HG02798 (cell line): Measurements from ENCODE around the gene TMEM178B.

ENCODE experiments used
- ATAC-seq: cut with Tn5 transposase; IDR thresholded peaks from one replicate; pipeline ENCODE4 v1.9.1; 2021; ENCODE audit warnings: mild to moderate bottlenecking; ENCODE audit not compliant: unreplicated experiment, poor library complexity

Gene TMEM178B

GRCh38 chr7:141483044-141483443 is 409.2 kb downstream of the TMEM178B start:
- no peak for ATAC-seq

GRCh38 chr7:141484907-141485306 is 411.0 kb downstream of the TMEM178B start:
- ATAC-seq, result no peak

DNA sequence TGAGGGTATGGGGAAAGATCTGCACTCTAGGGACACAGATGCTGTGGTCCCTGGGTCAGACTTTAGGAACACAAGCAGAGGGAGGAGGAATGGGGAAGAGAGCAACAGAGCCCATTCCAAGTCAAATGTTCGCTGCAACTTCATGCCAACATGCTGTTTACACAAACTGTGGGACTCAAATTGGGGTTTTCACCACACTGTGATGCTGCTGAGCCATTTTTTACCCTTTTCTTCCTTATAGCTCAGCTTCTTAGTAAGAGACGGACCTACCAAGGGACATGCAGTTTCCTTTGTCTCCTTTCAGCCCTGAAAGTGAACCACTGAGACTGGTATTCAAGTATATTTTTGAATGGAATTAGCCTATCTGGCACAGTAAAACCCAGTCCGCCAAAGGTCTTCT is 413.1 kb downstream of the TMEM178B start:
- ATAC-seq, result no peak

- no peak for ATAC-seq
These were observed 416.6 kb downstream of the TMEM178B start for GRCh38 chr7:141490474-141490873.

GRCh38 chr7:141495057-141495456 is 421.2 kb downstream of the TMEM178B start:
- no peak for ATAC-seq

DNA sequence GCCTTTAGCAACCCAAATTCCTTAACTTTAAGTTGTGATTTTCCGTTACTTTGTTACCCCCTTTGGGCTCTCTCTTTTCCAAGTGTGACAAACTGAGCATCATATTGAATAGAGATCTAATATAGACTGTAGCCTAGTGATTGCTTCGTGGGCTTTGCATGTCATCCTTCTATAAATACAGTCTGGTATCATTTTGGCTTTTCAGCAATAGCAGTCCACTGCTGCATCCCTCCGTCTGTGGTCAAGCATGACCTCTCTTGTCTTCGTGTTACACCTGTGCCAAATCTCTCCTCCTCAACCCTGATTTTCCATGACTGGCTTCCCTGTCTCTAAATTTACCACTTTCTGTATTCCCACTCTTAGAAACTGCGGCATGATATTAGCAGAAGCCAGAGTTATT is 423.5 kb downstream of the TMEM178B start:
- ATAC-seq, result no peak

GRCh38 chr7:141500608-141501007 is 426.7 kb downstream of the TMEM178B start:
- no peak for ATAC-seq

DNA sequence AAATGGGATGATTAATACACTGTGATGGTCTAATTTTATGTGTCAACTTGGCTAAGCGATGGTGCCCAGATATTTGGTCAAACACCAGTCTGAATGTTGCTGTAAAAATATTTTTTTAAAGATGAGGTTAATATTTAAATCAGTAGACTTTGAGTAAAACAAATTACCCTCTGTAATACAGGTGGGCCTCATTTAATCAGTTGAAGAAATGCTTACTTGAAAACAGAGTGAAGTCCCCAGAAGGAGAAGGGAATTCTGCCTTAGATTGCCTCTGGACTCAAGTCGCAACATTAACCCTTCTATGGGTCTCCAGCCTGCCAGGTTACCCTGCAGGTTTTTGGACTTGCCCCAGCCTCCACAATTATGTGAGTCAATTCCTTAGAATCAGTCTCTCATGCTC is 427.6 kb downstream of the TMEM178B start:
- no peak for ATAC-seq

DNA sequence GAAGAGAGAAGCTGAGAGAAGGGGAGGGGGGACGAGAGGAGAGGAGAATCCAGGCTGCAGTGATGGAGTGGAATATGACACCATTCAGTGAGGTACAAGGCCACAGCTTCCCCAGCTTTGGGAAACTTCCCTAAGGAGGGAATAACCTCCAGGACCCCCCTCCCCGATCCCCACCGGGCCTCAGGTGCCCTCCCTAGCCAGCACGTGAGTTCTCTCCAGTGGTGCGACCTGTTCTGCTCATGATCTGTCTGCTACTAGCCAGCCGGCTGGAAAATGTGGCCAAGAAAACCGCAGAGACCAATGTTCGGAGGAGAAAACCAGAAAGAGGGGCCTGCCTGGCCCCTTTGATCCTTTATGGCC is 437.4 kb downstream of the TMEM178B start:
- ATAC-seq, result no peak

- ATAC-seq, result no peak
These were observed 438.0 kb downstream of the TMEM178B start for GRCh38 chr7:141511676-141512396.

DNA sequence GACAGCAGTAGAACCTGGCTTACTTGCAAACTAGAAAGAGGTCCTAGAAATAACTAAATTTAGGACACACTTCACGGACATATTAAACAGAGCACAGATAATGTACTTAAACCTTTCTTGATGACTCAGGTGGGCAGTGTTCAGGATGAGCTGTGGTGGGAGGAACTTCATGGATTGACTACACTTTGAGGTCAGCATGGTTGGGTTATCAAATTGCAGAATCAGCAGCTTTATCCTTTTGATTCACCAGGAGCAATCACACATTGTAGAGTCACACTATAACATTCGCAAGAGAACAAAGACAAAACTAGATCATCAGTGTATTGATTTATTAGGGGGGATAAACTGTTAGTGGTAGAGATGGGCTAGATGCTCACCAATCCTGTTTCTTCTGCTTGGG is 438.7 kb downstream of the TMEM178B start:
- no peak for ATAC-seq

DNA sequence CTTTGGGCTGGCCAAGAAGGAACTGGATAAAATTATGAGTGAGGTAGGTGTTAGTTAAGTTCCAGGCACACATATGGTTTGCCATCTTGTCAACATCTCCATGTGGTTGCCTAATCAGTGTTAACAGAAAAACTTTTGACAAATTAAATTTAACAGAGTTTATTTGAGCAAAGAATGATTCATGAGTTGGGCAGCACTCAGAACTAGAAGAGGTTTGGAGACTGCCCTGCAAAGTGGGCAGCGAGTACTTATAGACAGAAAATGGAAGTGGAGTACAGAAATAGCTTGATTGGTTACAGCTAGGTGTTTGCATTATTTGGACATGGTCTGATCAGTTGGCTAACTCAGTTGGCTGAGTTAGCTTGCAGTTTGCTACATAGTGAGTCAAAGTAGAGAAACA is 439.9 kb downstream of the TMEM178B start:
- no peak for ATAC-seq

- no peak for ATAC-seq
These were observed 442.1 kb downstream of the TMEM178B start for GRCh38 chr7:141515941-141516340.

DNA sequence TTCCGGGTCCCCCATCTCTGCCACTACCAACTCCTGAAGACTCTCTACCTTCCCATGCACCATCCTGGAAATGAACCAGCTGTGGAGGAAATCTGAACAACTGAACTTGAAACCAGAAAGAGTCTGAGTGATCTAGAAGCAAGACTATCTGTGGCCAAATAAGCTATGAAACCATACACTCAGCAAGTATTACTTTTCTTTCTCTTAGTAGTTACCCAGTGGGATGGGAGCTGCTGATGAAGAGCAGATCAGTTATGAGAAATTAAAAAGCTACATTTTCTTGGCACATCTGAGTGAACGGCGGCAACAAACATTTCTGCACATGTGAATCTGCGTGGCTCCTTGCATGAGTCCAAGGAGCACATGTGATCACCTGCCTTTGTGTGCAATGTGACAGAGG is 445.8 kb downstream of the TMEM178B start:
- no peak for ATAC-seq

DNA sequence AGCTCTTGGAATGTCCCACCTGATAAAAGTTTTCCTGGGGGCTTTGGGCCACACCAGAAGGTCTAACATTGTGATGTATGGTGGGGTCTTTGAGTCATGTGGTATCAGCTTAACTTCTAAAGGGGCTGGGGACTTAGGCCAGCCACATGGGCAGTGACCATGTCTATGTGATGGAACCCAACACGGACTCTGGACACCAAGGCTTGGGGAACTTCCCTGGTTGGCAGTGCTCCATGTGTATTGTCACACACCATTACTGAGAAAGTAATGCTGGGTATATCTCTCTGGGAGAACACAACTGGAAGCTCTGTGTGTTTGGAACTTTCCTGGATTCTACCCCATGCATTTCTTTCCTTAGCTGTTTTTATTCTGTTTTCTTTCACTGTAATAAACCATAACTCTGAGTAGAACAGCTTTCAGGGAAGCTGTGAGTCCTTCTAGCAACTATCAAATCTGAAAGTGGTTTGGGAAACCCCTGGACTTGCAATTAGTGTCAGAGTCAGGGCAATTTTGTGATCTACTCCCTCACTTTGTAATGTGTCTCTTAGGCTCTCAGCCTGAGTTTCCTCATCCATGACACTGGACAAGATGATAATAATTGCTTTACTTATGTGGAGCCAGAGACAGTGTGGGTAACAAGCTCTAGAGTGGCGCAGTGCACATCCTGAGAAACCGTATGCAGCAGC is 448.9 kb downstream of the TMEM178B start:
- ATAC-seq, result no peak

DNA sequence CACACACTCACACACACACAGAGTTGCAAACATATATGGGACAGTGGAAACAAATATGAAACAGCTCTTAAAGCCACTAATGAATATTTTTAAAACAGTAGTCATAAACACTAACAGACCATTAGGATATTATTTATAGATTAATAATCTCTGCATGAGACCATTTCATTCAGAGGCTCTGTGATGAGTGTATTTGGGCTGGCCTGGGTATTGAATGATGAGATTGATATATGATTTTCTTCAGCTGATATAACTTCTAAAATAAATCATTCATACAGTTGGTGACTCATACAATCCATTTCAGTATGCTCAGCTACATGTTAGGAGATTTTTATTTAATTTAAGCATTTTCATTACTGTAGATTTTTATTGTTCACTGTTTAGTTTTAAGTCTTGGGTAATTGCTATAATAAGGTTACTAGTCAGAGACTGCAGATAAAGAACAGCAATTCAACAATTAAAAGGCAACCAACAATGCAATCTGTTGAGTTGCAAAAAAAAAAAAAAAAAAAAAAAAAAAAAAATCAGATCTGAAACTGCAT is 452.2 kb downstream of the TMEM178B start:
- no peak for ATAC-seq

DNA sequence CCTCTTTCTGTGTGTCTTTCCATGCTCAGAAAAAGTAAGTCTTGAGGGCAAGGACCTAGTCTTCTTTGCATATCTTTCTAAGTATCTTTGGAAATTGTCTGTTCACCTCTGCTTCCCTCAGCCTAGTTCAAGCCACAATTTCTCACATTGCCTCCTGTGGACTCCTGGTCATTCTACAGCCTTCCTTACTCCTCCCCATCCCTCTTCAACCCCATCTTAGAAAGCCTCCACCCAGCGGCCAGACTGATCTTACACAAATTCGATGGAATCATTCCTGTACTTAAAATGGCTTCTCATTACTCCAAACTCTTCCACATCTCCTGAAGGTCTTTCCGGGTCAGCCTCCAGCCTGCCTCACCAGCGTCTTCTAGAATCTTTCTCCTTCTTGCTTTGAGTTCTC is 453.2 kb downstream of the TMEM178B start:
- ATAC-seq, result no peak

GRCh38 chr7:141528399-141528798 is 454.5 kb downstream of the TMEM178B start:
- no peak for ATAC-seq
